ENCODE results near the gene MYO3B. TPM values are rescaled to one million over a fixed set of nuclear protein-coding genes. Genes with fewer than 3 reads are reported as not detected.

The MYO3B gene
- polyA plus RNA-seq, 1 of the 3 experiments (the other 2 are of a cell fraction), result not detected

DNA sequence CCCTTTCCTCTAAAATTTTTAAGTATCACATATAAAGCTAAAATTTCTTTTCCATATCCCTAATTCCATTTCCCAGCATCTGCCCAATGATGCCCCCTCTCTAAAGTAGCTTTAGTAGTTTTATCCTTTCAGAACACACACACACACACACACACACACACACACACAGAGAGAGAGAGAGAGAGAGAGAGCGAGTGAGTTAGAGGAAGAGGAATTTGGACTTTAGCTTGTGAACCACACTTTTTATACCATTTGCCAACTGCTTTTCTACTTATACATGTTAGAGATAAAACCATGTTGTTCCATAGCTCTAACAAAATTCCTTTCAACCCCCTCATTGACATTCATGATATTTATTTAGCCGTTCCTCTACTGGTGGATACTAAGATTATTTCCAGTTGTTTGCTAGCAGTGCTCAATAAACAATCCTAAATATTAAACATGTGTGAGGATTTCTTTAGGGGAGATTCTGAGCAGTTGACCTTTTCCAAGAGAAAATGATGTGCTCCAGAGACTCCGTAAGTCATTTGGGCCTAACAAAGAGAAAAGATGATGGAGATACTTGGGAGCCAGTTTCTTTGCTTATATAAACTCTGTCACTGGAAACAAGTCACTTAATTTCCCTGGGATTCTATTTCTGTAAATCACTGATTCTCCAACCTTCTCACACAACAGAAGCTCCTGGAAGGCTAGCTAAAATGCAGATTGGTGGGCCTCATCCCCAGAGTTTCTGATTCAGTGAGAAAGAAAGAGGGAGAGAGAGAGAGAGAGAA, 307.5 kb downstream of the MYO3B start:
- POLR2A ChIA-PET, result no interaction called here
- Histone ChIP-seq H3K9me3 (no peaks in the 10 kb centered on the region), H3K36me3 (replicated peaks in 1 of 2; ENCODE audit: control insufficient read depth in 1 of 2, insufficient read depth in 2 of 2, low read length in 1 of 2) (no peaks in the 10 kb centered on the region), H4K20me1 (ENCODE audit: insufficient read depth) (no peaks in the 10 kb centered on the region), H3K27ac (ENCODE audit: low read depth in 2 of 2, low read length in 1 of 2) (no peak overlapping the region), H3K4me3 (ENCODE audit: low read depth in 2 of 2, low read length in 1 of 2) (no peak overlapping the region), H3K79me2 (ENCODE audit: insufficient read depth) (no peaks in the 10 kb centered on the region), H3K9me2 (no peaks in the 10 kb centered on the region), H3K9ac (no peak overlapping the region), H3K4me2 (no peak overlapping the region), H3K27me3 (ENCODE audit: insufficient read depth) (no peaks in the 10 kb centered on the region), H3K4me1 (ENCODE audit: control insufficient read depth in 1 of 2, insufficient read depth in 2 of 2, low read depth in 1 of 2, low read length in 1 of 2) (no peaks in the 10 kb centered on the region), H2AFZ (ENCODE audit: low read depth) (no peak overlapping the region), H3F3A (replicated peaks; ENCODE audit: insufficient read depth) (no peaks in the 10 kb centered on the region)
- no peak for DNase-seq
- CTCF ChIA-PET, result no interaction called here
- 65% methylated on average over 3 of the region's 3 CpGs for WGBS (ENCODE audit: low lambda C conversion rate)
- TF ChIP-seq SMC3 (IDR thresholded peaks at IDR 0.05; ENCODE audit: low read depth, low read length), result no peak
- TF ChIP-seq FOSL2 (IDR thresholded peaks at IDR 0.05; ENCODE audit: borderline replicate concordance, low read depth), result no peak

DNA sequence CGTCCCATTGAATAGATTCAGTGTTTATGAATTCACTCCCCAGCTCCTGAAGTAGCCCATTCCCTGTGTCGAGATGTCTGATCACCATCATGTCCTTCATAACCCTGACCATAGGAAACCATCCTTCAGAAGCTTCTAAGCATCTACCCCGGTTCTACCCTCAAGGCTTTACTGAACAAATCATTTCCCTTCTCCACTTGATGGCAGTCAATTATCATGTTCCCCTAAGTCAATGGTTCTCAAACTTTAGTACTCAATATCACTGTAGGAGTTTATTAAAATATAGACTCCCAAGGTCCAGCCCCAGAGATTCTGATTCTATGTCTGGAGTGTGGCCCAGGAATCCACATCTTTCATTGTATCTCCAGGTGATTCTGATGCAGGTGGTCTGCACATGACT, 308.8 kb downstream of the MYO3B start:
- CTCF ChIA-PET, result interaction anchor here (0.8 to 1.9 kb wide), 2 partner anchors 72 to 77 kb away, joined by 4 read pairs; no protein-coding TSS in a partner anchor
- H3K4me1 ChIP-seq (ENCODE audit: control insufficient read depth in 1 of 2, insufficient read depth in 2 of 2, low read depth in 1 of 2, low read length in 1 of 2), result no peaks in the 10 kb centered on the region
- no peaks in the 10 kb centered on the region for H3K79me2 ChIP-seq (ENCODE audit: insufficient read depth)
- H3F3A ChIP-seq (replicated peaks; ENCODE audit: insufficient read depth), result no peaks in the 10 kb centered on the region
- no peaks in the 10 kb centered on the region for H3K9me2 ChIP-seq
- no peak overlapping the region for H2AFZ ChIP-seq (ENCODE audit: low read depth)
- H3K4me2 ChIP-seq, result no peak overlapping the region
- no peaks in the 10 kb centered on the region for H3K27me3 ChIP-seq (ENCODE audit: insufficient read depth)
- no peak overlapping the region for H3K4me3 ChIP-seq (ENCODE audit: low read depth in 2 of 2, low read length in 1 of 2)
- POLR2A ChIA-PET, result no interaction called here
- 14% methylated on average over 3 of the region's 3 CpGs for WGBS (ENCODE audit: low lambda C conversion rate)
- H3K36me3 ChIP-seq (replicated peaks in 1 of 2; ENCODE audit: control insufficient read depth in 1 of 2, insufficient read depth in 2 of 2, low read length in 1 of 2), result no peaks in the 10 kb centered on the region
- H3K27ac ChIP-seq (ENCODE audit: low read depth in 2 of 2, low read length in 1 of 2), result no peak overlapping the region
- no peaks in the 10 kb centered on the region for H4K20me1 ChIP-seq (ENCODE audit: insufficient read depth)
- H3K9me3 ChIP-seq, result no peaks in the 10 kb centered on the region
- no peak overlapping the region for H3K9ac ChIP-seq
- DNase-seq, result no peak
- TF ChIP-seq TCF12 (IDR thresholded peaks at IDR 0.05) (no peak), FOSL2 (IDR thresholded peaks at IDR 0.05; ENCODE audit: borderline replicate concordance, low read depth) (no peak), RFX5 (IDR thresholded peaks at IDR 0.05; ENCODE audit: low read length) (no peak), ELF1 (IDR thresholded peaks at IDR 0.05) (no peak), NRF1 (IDR thresholded peaks at IDR 0.05; ENCODE audit: low read depth, low read length) (no peak), MXI1 (IDR thresholded peaks at IDR 0.05; ENCODE audit: low read depth, low read length) (no peak), SIN3A (IDR thresholded peaks at IDR 0.05; ENCODE audit: borderline replicate concordance, low read depth, low read length) (no peak), GATA2 (CRISPR knock-in tag; IDR thresholded peaks at IDR 0.05) (no peak), TAF1 (IDR thresholded peaks at IDR 0.05; ENCODE audit: borderline replicate concordance, low read depth, low read length) (no peak), JUND (IDR thresholded peaks at IDR 0.05) (no peak), EP300 (IDR thresholded peaks at IDR 0.05; ENCODE audit: borderline replicate concordance in 1 of 2, low read depth in 1 of 2, low read length in 1 of 2) (no peak), SMC3 (IDR thresholded peaks at IDR 0.05; ENCODE audit: low read depth, low read length) (no peak), MEF2A (IDR thresholded peaks at IDR 0.05; ENCODE audit: borderline replicate concordance, low read depth) (no peak)
- TF ChIP-seq, protein P1, sequence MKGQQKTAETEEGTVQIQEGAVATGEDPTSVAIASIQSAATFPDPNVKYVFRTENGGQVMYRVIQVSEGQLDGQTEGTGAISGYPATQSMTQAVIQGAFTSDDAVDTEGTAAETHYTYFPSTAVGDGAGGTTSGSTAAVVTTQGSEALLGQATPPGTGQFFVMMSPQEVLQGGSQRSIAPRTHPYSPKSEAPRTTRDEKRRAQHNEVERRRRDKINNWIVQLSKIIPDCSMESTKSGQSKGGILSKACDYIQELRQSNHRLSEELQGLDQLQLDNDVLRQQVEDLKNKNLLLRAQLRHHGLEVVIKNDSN (IDR thresholded peaks at IDR 0.05; ENCODE audit: borderline replicate concordance, low read depth), result no peak
- TF ChIP-seq, protein P2, sequence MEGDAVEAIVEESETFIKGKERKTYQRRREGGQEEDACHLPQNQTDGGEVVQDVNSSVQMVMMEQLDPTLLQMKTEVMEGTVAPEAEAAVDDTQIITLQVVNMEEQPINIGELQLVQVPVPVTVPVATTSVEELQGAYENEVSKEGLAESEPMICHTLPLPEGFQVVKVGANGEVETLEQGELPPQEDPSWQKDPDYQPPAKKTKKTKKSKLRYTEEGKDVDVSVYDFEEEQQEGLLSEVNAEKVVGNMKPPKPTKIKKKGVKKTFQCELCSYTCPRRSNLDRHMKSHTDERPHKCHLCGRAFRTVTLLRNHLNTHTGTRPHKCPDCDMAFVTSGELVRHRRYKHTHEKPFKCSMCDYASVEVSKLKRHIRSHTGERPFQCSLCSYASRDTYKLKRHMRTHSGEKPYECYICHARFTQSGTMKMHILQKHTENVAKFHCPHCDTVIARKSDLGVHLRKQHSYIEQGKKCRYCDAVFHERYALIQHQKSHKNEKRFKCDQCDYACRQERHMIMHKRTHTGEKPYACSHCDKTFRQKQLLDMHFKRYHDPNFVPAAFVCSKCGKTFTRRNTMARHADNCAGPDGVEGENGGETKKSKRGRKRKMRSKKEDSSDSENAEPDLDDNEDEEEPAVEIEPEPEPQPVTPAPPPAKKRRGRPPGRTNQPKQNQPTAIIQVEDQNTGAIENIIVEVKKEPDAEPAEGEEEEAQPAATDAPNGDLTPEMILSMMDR (IDR thresholded peaks at IDR 0.05), result no peak

All from SK-N-SH (cell line).